GM23248 (cell line): ENCODE data around the gene COX6B1.

ENCODE experiments used
- EZH2 ChIP-seq: fragments of 200-600 bp; sonication (generic); IDR thresholded peaks from 2 replicates; pipeline ENCODE4 v1.6.1; 2018; ENCODE audit warnings: antibody characterized with exemption, mild to moderate bottlenecking; ENCODE audit not compliant: insufficient read depth, poor library complexity, severe bottlenecking
- EZH2phosphoT487 ChIP-seq: fragments of 200-600 bp; sonication (generic); IDR thresholded peaks from 2 replicates; pipeline ENCODE4 v1.6.1; 2018; ENCODE audit warnings: antibody characterized with exemption, moderate library complexity, mild to moderate bottlenecking, low read depth; ENCODE audit not compliant: insufficient read depth

GRCh38 chr19:35601971-35602370, 46.2 kb upstream of the COX6B1 start:
- TF ChIP-seq EZH2: no peak
- no peak for TF ChIP-seq EZH2phosphoT487
